NCI-H510A (cell line): ENCODE results near the gene ADARB2.
"Not testable (repeated sequence)": the region's sequence is repeated elsewhere in the genome, so short reads cannot be mapped to it uniquely, and the experiment has no call there.

ENCODE experiments used
- DNase-seq: peaks from one replicate; lab custom pipeline; 2025; lab: John Stamatoyannopoulos, UW

The ADARB2 gene

GRCh38 chr10:1737222-1738061, at the start of gene ADARB2:
ADARB2 (minus strand) TSS chr10:1737525.
- DNase-seq = peak; percentile 76

DNA sequence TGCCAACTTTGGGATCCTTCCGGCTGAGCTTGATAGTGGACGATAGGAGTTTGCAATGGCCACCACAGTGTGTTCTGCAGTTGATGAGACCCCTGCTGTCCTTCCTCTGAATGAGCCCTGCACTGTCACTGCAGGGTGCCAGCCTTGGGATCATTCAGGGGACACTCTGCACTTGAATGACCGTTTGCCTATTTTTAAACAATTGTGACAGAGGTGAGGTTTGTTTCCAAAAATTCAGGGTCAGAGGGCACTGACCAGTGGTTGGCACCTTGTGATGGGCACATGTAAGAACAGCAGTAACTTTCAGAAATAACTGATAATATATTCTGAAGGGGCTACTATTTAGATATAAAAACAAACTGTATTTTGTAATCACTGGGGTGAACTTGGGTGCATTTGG, 48.5 kb upstream of the ADARB2 start:
- no peak for DNase-seq

GRCh38 chr10:1782841-1783240, 45.5 kb upstream of the ADARB2 start:
- peak; percentile 18 for DNase-seq

DNA sequence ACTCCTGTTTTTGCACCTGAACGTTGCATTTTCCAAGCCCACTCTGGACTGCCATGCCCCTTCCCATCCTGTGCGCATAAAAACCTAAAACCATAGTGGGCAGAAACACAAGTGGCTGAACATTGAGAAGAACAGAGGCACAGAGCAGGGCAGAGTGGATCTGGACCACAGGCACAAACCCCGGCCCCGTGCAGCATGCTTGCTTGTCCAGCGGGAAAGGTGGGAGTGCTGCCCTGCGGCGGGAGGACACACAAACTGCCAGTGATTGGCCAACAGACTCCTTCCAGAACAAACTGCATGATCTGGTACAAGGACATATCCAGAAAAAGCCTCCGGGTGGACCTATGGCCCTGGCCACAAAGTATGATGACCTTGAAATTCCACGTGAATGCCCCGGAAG, 42.5 kb upstream of the ADARB2 start:
- no peak for DNase-seq

DNA sequence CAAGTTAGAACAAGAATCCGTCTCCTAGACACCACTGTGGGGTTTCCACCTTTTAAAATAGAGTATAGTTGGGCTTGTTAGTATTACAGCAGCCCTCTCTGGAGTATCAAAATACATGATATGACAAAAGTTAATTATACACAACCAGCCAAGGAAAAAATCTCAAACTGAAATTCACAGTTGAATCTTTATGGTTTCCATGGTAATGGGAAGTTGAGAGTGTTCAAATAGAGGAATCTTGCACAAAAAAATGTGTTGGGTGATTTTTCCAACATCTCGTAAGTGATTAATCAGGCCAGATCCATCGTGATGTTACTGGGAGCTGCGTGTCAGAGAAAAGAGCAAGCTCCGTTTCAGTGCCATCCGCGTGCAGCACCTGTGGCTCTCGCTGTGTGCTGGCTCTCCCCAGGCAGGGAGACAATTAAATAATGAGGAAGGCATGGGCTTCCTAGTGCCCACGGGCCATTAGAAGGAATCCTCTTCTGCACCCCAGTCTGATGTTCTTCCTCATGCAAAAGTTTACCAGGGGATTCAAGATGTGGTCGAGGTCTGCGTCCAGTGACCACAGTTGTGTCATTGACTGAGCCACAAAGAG, 41.1 kb upstream of the ADARB2 start:
- no peak for DNase-seq

DNA sequence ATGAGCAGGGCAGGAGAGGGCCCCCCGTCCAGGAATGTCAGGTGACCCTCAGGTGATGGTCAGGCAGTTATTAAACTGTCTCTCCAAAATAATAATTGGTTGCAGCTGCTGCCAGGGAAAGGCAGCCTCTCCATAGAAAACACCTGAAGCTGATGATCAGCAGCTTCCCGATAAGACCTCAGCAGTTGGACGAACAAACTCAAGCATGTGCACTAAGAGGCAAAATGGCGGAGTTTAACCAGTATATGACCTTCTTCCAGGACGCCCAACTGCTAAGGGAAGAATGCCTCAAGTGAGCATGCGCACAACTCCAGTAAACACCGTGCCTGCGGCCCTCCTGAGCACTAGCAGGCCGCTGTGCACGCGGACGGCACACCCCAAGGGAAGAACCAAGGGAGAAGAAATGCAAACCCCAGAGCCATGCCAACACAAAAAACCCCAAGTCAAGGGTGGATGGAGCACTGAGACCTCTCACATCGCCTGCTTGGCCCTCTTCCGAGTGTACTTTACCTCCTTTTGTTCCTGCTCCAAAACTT, 38.9 kb upstream of the ADARB2 start:
- no peak for DNase-seq

DNA sequence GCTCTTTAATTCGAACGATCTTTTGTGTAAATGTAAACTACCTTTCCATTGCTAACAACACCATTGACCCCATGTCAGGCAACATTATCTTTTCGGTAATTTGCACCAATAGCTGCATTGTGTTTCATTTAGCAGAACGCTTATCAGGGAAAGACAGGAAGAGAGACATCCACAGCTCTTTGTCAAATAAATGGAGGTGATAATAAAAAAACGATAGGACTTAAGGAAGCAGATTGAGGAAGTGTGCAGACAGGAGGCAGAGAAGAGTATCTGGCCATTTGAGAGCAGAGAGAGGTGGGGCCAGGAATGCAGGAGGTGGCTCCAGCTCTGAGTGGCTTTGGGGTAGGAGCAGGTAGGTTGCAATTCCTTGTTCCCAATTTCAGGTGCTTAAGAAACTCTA, 37.5 kb upstream of the ADARB2 start:
- no peak for DNase-seq

DNA sequence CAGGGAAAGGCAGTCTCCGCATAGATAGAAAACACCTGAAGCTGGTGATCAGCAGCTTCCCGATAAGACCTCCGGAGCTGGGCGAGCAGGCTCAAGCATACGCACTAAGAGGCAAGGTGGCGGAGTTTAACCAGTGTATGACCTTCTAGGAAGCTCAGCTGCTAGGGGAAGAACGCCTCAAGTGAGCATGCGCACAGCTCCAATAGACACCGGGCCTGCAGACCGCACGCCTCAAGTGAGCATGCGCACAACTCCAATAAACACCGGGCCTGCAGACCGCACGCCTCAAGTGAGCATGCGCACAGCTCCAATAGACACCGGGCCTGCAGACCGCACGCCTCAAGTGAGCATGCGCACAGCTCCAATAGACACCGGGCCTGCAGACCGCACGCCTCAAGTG, 35.9 kb upstream of the ADARB2 start:
- not testable (repeated sequence) for DNase-seq

- no peak for DNase-seq
These were observed 28.7 kb upstream of the ADARB2 start for GRCh38 chr10:1766049-1766448.

- DNase-seq = no peak
These were observed 24.8 kb upstream of the ADARB2 start for GRCh38 chr10:1762076-1762475.

- DNase-seq = no peak
These were observed 17.3 kb upstream of the ADARB2 start for GRCh38 chr10:1754506-1755153.

DNA sequence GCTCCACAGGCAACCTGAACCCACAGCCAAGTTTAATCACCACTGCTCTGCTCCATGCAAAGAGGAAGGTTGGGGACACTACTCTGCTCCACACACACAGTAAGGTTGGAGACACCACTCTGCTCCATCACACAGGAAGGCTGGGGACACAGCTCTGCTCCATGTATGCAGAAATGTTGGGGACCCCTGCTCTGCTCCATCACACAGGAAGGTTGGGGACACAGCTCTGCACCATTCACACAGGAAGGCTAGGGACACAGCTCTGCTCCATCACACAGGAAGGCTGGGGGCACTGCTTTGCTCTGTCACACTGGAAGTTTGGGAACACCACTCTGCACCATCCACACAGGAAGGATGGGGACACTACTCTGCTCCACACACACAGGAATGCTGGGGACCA, 14.8 kb upstream of the ADARB2 start:
- no peak for DNase-seq

DNA sequence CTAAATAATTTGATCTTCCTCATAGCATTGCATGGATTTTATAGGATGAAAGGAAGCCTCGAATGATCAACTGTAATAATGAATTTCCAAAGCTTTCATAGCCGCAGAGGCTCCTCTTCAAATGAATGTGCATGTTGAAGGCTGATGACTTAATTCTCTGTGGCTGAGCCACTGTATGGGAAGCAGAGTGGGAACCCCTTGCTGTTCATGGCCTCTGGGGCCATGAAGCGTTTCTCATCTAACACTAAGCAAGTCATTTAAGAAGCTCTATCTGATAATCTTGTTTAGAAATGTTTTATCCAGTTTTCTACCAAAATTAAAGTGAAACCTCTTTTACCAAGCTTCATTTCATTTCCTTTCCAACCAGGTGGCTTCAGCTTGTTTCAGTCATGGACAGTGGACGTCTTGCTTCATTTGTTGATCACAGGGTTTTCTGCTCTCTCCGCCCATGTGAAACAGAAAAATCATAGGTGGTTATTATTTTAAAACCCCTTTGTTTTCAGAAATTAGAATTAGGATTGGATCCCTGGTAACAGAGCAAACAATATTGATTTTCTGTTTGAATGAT, 10.3 kb upstream of the ADARB2 start:
- no peak for DNase-seq

GRCh38 chr10:1746796-1747195, 9.5 kb upstream of the ADARB2 start:
- DNase-seq = no peak

- no peak for DNase-seq
These were observed 8.6 kb upstream of the ADARB2 start for GRCh38 chr10:1745780-1746456.

GRCh38 chr10:1744524-1744923, 7.2 kb upstream of the ADARB2 start:
- DNase-seq = no peak

- no peak for DNase-seq
These were observed 5.8 kb upstream of the ADARB2 start for GRCh38 chr10:1743141-1743540.

GRCh38 chr10:1741450-1741849, 4.1 kb upstream of the ADARB2 start:
- DNase-seq = no peak

DNA sequence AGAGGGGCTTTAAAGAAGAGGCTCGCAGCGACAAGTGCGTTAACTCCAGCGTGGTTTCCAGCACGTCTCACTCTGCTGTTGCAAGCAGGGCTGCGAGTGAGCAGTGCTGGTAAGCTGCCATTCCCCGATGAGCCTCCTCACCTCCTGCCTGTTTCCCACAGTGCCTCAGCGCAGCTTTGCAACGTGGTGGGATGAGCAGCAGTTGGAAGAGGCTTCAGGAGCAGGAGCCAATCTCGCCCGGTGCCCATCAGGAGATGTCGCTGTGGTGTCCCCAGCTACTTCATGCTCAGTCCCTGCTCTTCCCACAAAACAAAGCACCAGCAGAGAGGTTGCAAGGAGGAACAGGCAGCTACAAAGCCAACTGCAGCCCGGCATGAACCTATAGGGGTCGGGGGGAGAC, 2.4 kb upstream of the ADARB2 start:
- DNase-seq = peak; percentile 63

GRCh38 chr10:1738950-1739349, 1.6 kb upstream of the ADARB2 start:
- DNase-seq = no peak

- DNase-seq = no peak
These were observed 428 bp downstream of the ADARB2 start for GRCh38 chr10:1736972-1737221.
